Stimulated activated naive CD8-positive, alpha-beta T cell treated with anti-CD3 and anti-CD28 coated beads, Interleukin-15, Interleukin-2, amounts not matched to agents 100 ng/mL and 50 ng/mL, for 24 hours (primary cell): ENCODE data around the gene RARB.

Experiments
- H3K27ac Mint-ChIP-seq: one replicate; pipeline ENCODE4 v1.8.0; 2021; ENCODE audit warnings: mild to moderate bottlenecking, mixed read lengths
- H3K27me3 Mint-ChIP-seq: one replicate; pipeline ENCODE4 v1.8.0; 2021; ENCODE audit warnings: mixed read lengths
- H3K36me3 Mint-ChIP-seq: one replicate; pipeline ENCODE4 v1.8.0; 2021; ENCODE audit warnings: low read depth, mixed read lengths
- H3K4me1 Mint-ChIP-seq: one replicate; pipeline ENCODE4 v1.8.0; 2021; ENCODE audit warnings: low read depth, mixed read lengths
- H3K4me3 Mint-ChIP-seq: one replicate; pipeline ENCODE4 v1.8.0; 2021; ENCODE audit warnings: mild to moderate bottlenecking, mixed read lengths
- H3K9me3 Mint-ChIP-seq: one replicate; pipeline ENCODE4 v1.8.0; 2021; ENCODE audit warnings: mixed read lengths

The RARB gene

DNA sequence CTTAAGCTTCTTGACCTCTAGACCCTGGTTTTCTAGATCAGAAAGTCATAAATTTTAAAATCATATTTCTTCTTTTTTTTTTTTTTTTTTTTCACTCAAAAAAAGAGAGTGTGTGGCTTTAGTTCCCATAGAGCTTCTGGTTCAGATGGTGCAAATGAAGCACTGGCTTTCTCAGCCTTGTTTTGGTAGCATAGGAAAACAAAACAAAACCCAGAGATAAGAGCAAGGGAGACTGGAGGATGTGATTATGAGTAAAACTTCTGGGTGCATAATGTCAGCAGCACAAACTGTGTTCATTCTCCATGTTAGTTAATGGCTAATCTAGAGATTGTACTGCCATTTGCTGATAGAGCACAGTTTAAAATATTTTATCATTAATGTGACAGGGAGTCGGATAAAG is 55.4 kb downstream of the RARB start:
- Mint-ChIP-seq H3K27ac (no peak overlapping the region), H3K9me3 (no peaks in the 10 kb centered on the region), H3K4me1 (no peaks in the 10 kb centered on the region), H3K36me3 (no peaks in the 10 kb centered on the region), H3K4me3 (no peak overlapping the region), H3K27me3 (peaks cover 4% of the 10 kb centered on the region)

DNA sequence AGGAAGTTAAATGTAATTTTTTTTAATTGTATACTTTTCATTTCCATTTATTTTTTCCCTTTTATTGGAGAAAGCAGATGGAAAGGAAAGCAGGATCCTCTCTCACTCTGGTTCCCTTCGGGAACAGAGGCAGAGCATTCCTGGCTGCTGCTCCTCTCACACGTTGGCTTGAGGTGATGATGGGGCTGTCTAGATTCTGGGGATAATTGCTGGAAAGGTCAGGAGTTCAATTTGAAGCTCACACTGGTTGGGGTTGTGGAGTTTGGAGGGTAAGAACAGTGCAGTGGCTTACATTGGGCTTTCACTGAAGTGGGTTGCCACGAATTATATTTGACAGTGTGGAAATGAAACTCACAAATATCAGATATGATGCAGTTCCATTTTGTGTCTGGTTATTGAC is 57.6 kb downstream of the RARB start:
- Mint-ChIP-seq H3K9me3 (no peaks in the 10 kb centered on the region), H3K27me3 (peaks cover 4% of the 10 kb centered on the region), H3K27ac (no peak overlapping the region), H3K4me1 (no peaks in the 10 kb centered on the region), H3K4me3 (no peak overlapping the region), H3K36me3 (no peaks in the 10 kb centered on the region)

DNA sequence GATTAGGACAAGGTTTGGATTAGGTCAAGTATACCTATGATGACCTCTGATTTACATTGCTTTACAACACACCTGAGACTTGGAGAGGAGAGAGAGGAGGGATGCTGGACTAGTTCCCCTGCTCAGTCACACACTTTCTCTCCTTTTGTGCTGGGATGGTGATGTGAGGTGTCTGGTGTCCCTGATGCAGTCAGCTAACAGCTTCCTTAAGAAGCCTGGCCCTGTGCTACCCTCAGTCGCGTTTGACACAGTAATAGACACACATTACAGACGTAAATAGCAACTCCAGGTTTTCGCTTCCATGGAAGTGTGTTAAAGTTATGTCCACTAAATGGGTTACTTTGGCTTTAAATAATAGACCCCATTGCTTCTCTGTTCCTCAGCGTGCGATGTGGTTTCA is 58.9 kb downstream of the RARB start:
- Mint-ChIP-seq H3K4me1 (no peaks in the 10 kb centered on the region), H3K36me3 (no peaks in the 10 kb centered on the region)

DNA sequence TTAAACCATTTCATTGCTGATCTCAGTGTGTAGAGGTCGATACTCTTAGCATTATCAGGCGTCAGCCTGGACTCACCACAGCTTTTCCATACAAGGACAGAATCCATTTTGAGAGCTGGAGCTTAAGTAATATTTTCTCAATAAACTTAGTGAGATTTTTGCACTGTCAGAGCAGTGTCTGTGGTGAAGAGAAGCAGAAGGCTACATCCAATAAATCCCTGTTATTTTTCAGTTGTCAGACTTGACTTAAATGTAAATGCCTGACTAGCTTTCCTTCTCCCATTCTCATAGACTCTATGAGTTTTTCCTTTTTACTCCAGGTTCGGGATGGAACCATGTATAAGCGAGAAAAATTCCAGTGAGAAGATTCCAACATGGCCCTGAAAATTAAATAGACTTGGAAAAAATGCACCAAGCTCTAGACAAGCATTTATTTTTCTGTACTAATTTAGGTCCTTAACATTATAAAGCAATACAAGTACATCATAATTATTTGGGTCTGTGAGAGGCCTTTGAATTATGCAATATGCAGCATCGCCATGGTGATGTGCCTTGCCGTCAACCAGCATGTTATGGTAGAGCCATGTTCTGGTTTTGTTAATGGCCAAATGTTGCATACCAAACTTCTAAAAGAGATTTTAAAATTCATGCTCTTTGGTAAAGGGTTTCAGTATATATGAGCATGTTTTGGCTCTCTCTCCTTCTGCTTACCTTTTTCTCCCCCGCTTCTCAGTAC is 62.0 kb downstream of the RARB start:
- no peaks in the 10 kb centered on the region for H3K4me1 Mint-ChIP-seq
- H3K9me3 Mint-ChIP-seq: peaks cover 22% of the 10 kb centered on the region
- no peaks in the 10 kb centered on the region for H3K27me3 Mint-ChIP-seq
- no peak overlapping the region for H3K4me3 Mint-ChIP-seq
- no peak overlapping the region for H3K27ac Mint-ChIP-seq
- no peaks in the 10 kb centered on the region for H3K36me3 Mint-ChIP-seq

More for the DNA sequence above, 58.9 kb downstream of the RARB start:
- no peak overlapping the region for H3K27ac Mint-ChIP-seq
- H3K9me3 Mint-ChIP-seq: peaks cover under 1% of the 10 kb centered on the region
- no peaks in the 10 kb centered on the region for H3K27me3 Mint-ChIP-seq
- H3K4me3 Mint-ChIP-seq: no peak overlapping the region

DNA sequence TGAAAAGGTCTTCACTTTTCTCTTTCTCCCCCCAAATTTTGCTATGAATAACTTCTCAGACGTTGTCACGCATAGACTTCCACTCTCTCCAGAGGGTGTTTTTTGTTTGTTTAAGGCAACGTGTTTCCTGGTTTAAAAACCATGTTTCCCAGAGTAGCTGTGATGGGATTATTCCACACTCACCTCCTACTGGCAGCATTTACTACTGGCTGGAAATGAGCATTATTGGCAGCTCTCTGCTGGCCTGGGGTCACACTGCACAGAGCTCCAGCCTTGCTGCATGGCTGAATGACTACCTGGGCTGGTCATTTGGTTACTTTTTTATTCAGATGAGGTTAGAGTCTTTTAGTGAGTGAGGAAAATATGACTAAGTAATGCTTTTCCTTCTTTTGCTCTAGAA is 65.2 kb downstream of the RARB start:
- H3K9me3 Mint-ChIP-seq: peaks cover 37% of the 10 kb centered on the region

DNA sequence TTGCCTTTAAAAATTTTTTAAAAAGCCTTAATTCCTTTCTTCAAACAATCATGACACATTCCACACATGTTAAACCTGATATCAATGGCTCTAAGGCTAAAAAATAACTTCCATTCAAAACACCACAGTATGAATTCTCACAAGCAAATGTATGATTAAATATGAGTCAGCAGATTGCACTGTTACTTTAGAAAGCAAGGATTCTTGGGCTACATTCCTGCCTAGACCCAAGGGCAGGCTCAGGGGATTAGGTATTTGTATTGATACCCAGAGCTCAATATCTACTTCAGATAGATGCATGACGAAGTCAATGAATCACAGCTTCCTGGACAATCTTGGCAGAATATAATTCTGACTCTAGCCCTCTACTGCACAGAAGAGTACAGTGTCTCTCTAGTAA is 65.7 kb downstream of the RARB start:
- no peaks in the 10 kb centered on the region for H3K4me1 Mint-ChIP-seq
- no peaks in the 10 kb centered on the region for H3K36me3 Mint-ChIP-seq
- H3K9me3 Mint-ChIP-seq: peaks cover 37% of the 10 kb centered on the region
- H3K4me3 Mint-ChIP-seq: no peak overlapping the region
- no peak overlapping the region for H3K27ac Mint-ChIP-seq
- no peaks in the 10 kb centered on the region for H3K27me3 Mint-ChIP-seq

More for the DNA sequence above, 65.2 kb downstream of the RARB start:
- no peak overlapping the region for H3K4me3 Mint-ChIP-seq
- H3K27ac Mint-ChIP-seq: no peak overlapping the region
- H3K27me3 Mint-ChIP-seq: no peaks in the 10 kb centered on the region
- H3K36me3 Mint-ChIP-seq: no peaks in the 10 kb centered on the region
- H3K4me1 Mint-ChIP-seq: no peaks in the 10 kb centered on the region

DNA sequence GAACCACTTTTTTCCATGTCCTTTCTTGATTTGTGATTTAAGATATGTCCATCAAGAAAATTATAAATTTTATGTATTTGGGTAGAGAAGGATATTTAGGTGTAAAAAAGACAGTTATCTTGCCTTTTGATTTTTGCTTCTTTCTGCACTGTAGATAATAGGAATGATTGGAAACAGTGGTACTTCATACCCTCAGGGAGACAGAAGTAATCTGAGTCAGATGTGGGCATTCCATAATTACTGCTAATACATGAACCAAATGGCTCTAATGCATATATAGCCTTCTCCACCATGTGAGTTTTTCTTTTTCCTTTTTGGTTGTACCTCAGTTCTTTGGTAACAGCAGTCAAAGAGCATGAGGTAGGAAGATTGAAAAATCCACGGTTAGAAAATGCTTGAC is 67.2 kb downstream of the RARB start:
- no peaks in the 10 kb centered on the region for H3K27me3 Mint-ChIP-seq
- H3K9me3 Mint-ChIP-seq: peaks cover 37% of the 10 kb centered on the region
- H3K36me3 Mint-ChIP-seq: no peaks in the 10 kb centered on the region
- no peak overlapping the region for H3K27ac Mint-ChIP-seq
- H3K4me3 Mint-ChIP-seq: no peak overlapping the region
- H3K4me1 Mint-ChIP-seq: no peaks in the 10 kb centered on the region

DNA sequence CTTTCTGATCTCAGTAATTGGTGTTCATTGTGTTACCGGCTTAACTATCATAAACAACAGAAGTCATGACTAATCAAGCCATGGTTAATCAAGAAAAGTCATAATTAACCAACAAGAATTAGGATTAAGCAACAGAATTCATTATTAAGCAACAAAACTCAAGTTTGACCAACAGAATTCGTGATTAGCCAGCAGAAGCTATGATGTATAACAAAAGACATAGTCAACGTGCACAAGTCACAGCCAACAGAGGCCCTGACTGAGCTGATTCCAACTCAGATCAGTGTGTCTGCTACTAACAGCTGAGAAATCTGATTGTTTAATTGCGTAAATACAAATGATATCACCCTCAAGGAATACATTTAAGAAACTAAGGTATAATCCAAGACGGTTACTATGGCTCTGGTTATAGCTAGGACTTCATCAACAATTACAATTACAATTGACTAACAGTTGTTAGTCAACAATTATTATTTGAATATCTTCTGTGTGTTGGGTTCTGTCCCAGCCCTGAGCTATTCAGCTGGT is 67.7 kb downstream of the RARB start:
- Mint-ChIP-seq H3K27me3 (no peaks in the 10 kb centered on the region), H3K4me3 (no peak overlapping the region), H3K36me3 (no peaks in the 10 kb centered on the region), H3K9me3 (peaks cover 37% of the 10 kb centered on the region), H3K4me1 (no peaks in the 10 kb centered on the region), H3K27ac (no peak overlapping the region)

DNA sequence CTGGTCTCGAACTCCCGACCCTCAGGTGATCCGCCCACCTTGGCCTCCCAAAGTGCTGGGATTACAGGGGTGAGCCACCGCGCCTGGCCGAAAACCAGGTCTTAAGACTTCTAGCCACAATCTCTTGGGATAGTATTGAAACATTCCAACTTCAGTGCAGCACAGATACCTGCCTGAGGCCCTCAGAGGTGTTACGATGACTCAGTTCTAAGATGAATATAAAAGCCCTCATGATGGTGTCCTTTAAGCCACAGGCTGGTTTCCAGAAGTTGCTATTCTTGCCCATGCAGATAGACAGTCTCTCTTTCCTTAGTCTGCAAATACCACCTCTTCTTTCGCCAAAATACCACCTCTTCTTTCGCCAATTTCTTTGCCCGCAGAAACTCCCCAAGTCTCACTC is 69.0 kb downstream of the RARB start:
- no peaks in the 10 kb centered on the region for H3K36me3 Mint-ChIP-seq
- no peak overlapping the region for H3K4me3 Mint-ChIP-seq
- no peaks in the 10 kb centered on the region for H3K4me1 Mint-ChIP-seq
- H3K27ac Mint-ChIP-seq: no peak overlapping the region
- no peaks in the 10 kb centered on the region for H3K27me3 Mint-ChIP-seq
- peaks cover 35% of the 10 kb centered on the region for H3K9me3 Mint-ChIP-seq

DNA sequence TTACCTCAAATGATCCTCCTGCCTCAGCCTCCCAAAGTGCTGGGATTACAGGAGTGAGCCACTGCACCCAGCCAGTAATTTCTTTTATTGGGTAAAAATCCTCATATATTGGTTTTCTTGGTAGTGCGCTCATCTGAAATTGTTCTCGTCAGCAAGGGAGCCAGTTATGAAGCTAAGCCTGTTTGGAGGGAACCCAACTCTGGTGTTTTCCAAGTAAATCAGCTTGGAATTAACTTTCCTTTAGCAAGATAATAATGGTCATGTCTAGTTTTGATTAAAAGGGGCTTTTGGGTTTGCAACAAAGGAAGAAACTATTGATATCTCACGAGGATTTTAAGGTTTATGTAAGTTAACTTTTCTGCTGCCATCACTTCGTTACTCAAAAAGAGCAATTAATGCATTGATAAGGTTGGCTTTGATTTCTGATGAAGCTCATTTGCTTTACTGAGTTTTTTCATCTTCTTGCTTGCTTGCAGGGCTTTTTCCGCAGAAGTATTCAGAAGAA is 72.7 kb downstream of the RARB start:
- Mint-ChIP-seq H3K4me1 (no peaks in the 10 kb centered on the region), H3K27ac (no peak overlapping the region), H3K27me3 (peaks cover 7% of the 10 kb centered on the region), H3K9me3 (peaks cover 11% of the 10 kb centered on the region), H3K36me3 (no peaks in the 10 kb centered on the region), H3K4me3 (no peak overlapping the region)

DNA sequence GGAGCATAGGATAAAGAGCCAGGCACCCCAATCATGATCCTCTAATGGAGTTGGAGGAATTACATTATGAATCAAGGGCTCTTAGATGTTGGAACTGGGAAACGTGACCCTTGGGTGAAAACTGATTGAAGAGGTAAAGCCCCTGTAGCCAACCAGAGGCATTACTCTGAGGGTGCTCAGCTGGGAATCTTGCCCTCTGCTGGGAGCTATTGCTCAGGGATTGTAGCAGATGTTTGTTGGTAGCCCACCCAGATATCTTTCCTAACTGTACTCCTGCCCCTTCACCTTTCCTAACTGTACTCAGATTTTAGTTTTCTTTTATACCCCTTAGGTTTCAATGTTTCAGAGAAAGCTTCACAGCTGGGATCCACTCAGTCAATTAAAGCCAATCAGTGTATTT is 74.2 kb downstream of the RARB start:
- H3K9me3 Mint-ChIP-seq: peaks cover 10% of the 10 kb centered on the region
- H3K4me3 Mint-ChIP-seq: no peak overlapping the region
- H3K36me3 Mint-ChIP-seq: no peaks in the 10 kb centered on the region
- H3K27me3 Mint-ChIP-seq: peaks cover 7% of the 10 kb centered on the region
- no peaks in the 10 kb centered on the region for H3K4me1 Mint-ChIP-seq
- no peak overlapping the region for H3K27ac Mint-ChIP-seq

DNA sequence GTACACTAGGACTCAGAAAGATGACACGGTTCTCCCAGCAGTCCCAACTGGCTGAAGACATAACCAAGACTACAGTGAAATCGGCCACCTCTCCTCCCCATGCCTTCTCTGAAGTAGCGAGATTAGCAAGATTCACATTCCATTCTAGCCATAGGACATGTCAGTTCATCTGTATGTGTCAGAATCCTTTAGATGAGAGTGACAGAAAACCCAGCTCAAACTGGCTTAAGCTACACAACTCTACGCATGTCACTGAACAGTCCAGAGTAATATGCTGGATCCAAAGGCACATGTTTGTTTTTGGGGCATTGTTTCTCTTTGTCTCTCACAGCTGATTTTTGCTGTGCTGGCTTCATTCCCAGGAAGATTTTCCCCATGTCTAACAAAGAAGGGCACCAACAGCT is 75.8 kb downstream of the RARB start:
- Mint-ChIP-seq H3K36me3 (no peaks in the 10 kb centered on the region), H3K27ac (no peak overlapping the region), H3K27me3 (peaks cover 7% of the 10 kb centered on the region), H3K4me3 (no peak overlapping the region), H3K4me1 (no peaks in the 10 kb centered on the region), H3K9me3 (peaks cover 3% of the 10 kb centered on the region)

DNA sequence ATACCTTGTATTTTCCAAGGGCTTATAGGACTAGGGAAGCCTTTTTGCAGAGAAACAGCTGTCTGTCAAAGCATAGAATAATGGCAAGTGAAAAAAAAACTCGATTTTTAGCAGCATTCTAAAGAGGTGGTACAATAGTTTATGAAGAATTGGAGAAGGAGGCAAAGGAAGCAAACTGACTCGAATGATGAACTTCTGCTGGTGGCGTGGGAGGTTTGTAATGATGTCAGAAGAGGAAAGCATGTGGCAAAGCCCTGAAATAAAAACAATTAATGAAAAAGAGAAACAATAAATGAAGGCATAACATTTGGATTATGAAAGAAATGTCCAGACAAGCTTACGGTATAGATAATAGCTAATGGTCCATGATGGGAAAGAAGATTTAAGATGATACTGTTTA is 77.5 kb downstream of the RARB start:
- H3K27me3 Mint-ChIP-seq: peaks cover 7% of the 10 kb centered on the region
- peaks cover 3% of the 10 kb centered on the region for H3K9me3 Mint-ChIP-seq
- no peaks in the 10 kb centered on the region for H3K36me3 Mint-ChIP-seq
- no peak overlapping the region for H3K27ac Mint-ChIP-seq
- H3K4me3 Mint-ChIP-seq: no peak overlapping the region
- H3K4me1 Mint-ChIP-seq: no peaks in the 10 kb centered on the region

DNA sequence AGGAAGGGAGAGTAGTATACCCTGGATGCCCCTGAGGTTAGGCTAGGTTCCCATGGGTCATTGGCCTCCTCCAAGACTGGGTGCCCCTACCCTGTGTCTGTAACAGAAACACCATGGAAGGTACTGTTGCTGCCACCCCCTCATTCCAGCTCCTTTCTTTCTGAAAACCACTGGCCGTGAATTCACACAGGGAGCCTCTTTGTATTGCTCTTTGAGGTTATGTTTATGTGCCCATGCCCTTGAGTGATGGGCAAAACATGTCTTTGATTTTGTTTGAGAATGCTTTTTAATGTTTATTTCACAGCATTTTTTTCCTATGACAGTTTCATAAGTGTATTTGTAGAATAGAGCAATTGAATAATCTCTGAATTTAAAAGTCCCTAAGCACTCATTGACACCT is 79.7 kb downstream of the RARB start:
- no peaks in the 10 kb centered on the region for H3K4me1 Mint-ChIP-seq
- no peak overlapping the region for H3K27ac Mint-ChIP-seq
- H3K27me3 Mint-ChIP-seq: peaks cover 8% of the 10 kb centered on the region
- no peaks in the 10 kb centered on the region for H3K36me3 Mint-ChIP-seq
- H3K4me3 Mint-ChIP-seq: no peak overlapping the region
- peaks cover 3% of the 10 kb centered on the region for H3K9me3 Mint-ChIP-seq

DNA sequence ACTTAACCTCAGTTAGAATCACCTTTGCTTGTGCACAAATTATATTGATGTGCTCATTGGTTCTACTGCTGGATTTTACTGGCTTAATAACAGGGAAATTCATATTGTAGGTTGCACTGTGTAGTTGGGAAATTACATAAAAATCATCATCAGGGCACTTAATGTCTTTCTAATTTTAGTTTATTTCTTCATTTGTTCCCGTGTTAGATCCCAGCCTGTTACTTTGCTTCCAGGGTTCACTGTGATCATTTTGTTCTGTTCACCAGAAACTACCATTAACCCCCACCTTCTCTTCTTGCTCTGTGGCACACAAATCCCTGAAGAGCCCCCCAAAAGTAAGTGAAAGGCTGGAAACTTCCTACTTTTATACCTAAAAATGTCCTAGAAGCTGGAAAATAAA is 80.4 kb downstream of the RARB start:
- Mint-ChIP-seq H3K27ac (no peak overlapping the region), H3K27me3 (peaks cover 8% of the 10 kb centered on the region), H3K9me3 (peaks cover 3% of the 10 kb centered on the region), H3K4me1 (no peaks in the 10 kb centered on the region), H3K4me3 (no peak overlapping the region), H3K36me3 (no peaks in the 10 kb centered on the region)

DNA sequence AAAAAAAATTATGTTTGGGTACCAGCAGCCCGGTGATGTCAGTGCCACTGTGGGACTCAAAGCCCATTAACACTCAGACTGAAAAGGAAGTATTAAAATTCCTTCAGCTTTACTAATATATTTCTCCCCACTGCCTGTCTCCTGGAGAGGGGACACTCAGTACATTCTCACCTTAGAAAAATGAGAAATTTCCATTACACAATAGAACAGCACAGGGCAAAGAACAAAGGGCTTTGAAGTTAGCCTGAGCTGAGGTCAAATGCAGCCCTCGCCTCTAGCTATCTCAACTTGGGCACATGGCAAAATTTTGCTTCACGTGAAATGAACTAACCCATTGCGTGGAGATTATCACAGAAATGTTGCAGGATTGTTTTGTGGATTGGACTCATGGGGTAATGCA is 80.8 kb downstream of the RARB start:
- Mint-ChIP-seq H3K27me3 (peaks cover 8% of the 10 kb centered on the region), H3K4me1 (no peaks in the 10 kb centered on the region), H3K9me3 (peaks cover 3% of the 10 kb centered on the region), H3K27ac (no peak overlapping the region), H3K4me3 (no peak overlapping the region), H3K36me3 (no peaks in the 10 kb centered on the region)
